Activated CD8-positive, alpha-beta memory T cell treated with anti-CD3 and anti-CD28 coated beads, Interleukin-2, amount 50 U/mL, for 48 hours (primary cell): ENCODE results near the gene RGMA.

ENCODE experiments used
- DNase-seq: peaks from one replicate; pipeline ENCODE4 v3.0.0-alpha.2; 2020

Gene RGMA

DNA sequence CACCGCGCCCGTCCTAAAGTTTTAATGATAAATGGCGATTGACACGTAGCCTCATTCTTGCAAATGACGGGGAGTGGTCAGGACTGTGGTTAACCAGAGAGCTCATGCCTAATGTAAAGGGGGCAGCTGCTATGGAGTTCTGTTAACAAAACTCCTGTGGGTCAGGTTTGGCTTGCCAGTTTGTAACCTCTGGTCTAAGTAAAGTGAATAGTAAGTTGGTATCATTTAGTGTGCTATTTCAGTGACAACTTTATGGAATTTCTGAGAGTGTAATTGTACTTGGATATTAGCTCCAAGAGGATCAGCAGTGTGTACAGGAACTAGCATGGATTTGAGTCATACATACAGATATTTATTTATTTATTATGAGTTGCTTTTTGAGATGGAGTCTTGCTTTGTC lies 87.9 kb downstream of the RGMA start:
- DNase-seq: no peak

DNA sequence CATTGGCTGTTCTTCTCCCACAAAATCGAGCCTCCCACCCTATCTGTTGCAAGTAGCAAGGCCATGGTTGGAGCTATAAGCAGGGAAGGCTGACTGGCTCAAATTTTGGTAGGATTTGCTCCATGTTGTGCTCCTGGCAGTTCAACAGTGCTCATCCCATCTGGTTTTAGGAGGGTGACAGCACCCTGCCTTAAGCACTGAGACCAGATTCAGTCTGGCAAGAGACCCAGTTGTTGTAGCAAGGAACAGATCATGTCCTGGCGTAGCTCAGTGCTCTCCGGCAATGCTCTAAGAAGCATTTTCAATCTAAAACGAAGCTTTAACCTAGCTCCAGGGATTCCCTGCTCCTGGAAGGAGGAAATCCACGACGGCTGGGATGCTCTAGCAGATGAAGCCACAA lies 91.2 kb downstream of the RGMA start:
- DNase-seq: no peak

DNA sequence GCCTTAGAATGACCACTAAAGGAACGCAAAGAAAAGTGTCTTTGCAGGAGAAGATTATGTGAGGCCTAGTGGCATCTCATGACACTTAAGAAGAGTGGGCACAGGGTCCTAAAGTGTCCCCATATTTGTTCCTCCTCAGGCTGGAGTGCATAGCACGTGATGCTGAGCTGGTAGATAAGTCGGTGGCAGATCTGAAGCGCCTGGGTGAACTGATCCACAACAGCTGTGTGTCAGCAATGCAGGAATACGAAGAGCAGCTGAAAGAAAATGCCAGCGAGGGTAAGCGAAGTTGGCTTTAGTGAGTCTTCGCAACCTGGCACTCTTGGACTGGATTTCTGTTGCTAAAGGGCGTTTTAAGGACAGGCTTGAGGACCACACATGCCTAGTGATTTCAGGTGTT lies 96.3 kb downstream of the RGMA start:
- DNase-seq: no peak

DNA sequence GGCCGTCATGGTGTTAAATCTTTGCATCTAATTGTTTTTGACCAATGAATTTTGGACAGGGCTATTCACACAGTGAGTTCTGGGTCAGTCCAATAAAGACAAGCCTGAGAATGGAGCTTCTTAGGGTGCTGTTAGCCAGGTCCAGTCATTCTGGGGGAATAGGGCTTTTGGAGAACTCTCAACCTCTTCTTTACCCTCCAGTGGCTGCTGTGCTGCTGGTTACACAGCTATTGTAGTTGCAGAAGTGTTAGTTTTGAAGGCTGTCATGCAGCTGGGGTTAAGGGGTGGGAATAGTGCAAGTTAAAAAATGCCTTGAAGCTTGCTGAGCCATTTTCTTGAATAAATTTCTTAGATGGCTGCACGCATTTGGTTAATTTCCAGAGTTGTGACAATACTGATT lies 99.0 kb downstream of the RGMA start:
- no peak for DNase-seq

DNA sequence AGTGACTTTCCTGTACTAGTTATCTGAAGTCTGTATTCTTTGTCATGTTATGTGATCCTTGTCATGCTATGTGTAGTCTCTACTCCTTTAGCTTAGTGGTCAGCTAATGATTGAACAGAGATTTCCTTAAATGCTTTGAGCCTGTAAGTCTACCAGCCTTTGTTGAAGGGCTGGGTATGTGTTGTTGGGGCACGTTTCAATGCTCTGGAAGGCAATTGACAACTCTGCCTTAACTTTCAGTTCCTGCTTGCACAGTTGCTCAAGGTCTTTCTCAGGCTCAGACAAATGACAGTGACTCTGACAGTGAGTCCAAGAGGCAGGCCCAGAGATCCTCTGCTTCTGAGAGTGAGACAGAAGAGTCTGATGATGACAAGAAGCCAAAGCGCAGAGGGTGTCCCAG lies 99.5 kb downstream of the RGMA start:
- DNase-seq: no peak
